ENCODE data around the gene GLRA3.

GLRA3 gene

DNA sequence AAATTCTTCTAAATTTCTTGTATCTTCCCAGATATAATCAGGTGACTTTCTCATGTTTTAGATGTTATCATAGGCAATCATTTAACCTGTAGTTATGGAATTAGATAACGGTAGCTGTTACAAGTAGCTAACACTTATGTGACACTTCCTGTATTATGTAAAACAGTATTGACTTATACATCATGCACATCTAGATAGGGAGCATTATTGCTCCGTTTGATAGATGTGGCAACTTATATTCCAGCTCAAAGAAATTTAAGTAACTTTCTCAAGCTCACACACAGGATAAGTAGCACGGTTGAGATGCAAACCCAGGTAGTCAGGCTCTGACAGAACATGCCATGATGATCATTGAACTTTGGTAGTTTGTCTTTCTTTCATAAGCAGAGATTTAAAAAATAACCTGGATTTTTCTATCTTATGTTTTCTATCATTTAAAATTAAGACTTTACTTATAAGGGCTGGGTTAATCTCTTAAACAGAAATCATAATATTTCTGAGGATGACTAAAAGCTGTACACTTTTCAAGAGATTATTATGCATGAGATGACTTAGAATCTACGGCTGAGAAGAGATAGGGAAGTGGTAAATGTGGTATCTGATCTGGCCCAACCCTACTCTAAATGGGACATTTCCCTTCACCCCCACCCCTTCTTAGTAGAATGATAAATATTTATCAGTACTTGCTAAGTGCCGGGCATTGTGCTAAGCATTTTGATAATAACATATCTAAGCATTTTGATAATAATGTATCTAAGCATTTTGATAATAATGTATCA is 237.6 kb downstream of the GLRA3 start:
- DNase-seq = peak in 2 of 6 experiments; percentile 6 to 13

DNA sequence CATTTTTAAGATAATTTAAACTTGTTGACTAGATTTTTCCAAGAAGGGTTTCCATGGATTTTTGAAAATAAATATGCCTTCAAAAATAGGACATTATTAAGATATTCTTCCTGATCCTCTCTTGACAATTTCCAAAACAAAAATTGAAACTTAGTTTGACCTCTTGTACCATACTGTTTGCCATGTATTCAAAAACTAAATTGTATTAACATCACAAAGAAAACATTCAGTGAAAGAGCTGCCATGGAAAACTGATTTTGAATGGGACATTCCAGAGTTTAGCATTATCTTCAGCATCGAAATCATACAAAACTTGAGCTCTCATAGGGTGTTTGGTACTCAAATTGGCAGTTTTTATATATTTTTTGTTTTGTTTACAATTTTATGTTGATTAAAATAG is 238.7 kb downstream of the GLRA3 start:
- DNase-seq = no peak

All from stimulated activated naive CD4-positive, alpha-beta T cell (primary cell).